Measurements from ENCODE around the gene SMTNL2.

Gene SMTNL2

DNA sequence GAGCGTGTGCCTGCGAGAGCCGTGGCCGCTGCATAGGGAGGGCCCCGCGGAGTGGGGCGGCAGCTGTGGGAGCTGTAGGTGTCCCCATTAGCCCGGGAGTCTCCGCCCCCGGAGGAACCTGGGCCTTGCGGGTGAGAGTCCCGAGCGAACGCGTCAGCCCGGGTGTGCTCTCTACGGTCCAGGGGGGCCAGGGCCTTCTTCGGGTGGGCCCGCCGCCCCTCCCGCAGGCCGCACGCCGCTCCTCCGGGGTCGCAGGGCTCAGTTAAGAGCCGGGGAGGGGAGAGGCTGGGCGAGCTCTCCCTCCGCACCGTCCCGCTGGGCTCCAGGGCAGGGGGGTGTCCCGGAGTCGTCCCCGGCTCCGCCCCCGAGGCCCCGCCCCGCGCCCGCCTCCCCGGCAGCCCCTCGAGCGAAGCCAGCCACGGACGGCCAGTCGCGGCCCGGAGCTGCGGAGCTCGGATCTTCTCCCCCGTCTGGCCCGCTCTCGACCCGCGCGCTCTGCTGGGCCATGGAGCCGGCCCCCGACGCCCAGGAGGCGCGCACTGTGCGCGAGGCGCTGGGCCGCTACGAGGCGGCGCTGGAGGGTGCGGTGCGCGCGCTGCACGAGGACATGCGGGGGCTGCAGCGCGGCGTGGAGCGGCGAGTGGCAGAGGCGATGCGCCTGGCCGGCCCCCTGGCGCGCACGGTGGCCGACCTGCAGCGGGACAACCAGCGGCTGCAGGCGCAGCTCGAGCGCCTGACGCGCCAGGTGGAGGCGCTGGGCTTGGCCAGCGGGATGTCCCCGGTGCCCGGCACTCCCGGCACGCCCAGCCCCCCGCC lies at the start of gene SMTNL2:
Gene SMTNL2, plus strand, starts transcription at position 429 of the 816 bp plus-strand sequence. Its CDS starts 77 bp downstream, at position 506.
- no peak for DNase-seq (ENCODE audit: low read depth, low spot score)
- H3K27ac ChIP-seq = no peak within 1 kb of the TSS

DNA sequence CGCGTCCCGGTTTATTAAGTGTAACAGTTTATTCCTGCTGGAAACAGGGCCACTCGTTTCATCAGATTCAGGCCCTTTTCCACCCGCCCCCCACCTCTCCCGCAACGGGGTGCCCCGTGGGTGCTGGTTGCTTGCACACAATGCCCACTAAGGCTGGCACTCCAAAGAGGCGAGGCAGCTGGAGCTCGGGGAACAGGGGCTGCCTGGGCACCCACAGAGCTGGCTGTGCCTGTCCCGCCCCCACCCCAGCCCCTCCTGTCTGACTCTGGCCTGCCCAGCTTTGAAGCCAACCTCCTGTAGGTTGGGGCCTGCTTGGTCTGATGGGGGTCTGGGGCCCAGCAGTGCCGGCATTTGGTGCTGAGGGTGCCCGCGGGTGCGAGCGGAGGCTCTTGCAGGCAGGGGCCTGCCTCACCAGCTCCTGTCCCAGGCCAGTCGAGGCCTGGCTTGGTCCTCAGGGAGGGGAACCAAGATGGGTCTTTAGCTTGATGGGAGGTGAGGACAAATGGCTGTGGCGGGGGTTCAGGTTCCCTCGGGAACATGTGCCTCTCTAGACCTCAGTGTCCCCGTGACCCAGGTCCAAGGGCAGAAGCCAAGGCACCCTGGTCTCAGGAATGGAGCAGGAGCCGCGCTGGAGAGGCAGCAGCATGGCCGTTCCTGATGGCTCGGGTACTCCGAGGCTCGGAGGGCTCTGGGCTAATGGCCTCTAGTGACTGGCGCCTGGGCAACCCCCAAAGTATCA lies 49.2 kb upstream of the SMTNL2 start:
- H3K27ac ChIP-seq = no peak overlapping the region
- DNase-seq (ENCODE audit: low read depth, low spot score) = no peak

DNA sequence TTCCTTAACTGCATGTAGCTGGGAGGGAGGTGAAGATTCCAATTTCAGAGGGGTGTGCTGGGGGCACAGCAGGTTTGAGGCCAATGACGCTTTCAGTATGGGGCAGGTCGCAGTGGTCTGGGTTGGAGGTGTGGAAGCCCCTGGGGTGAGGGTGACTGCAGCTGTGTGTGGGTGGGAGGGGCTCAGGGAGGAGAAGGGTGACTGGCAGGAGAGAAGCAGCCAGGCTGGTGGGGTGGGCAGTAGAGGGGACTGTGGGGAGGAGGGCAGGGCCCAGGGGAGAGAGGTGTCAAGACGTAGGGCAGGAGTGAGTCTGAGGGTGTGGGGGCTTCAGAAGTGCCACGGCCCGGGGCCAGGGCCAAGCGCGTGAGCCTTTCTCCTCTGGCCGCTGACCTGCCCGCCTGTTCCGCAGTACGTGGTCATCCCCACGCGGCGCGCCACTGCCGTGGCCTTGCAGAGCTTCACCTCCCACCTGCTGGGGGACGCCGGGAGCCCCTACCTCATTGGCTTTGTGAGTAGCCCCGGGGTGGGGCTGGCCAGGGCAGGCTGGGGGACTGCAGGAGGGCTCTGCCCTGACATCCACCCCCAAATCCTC lies 48.6 kb upstream of the SMTNL2 start:
- no peak overlapping the region for H3K27ac ChIP-seq
- no peak for DNase-seq (ENCODE audit: low read depth, low spot score)

DNA sequence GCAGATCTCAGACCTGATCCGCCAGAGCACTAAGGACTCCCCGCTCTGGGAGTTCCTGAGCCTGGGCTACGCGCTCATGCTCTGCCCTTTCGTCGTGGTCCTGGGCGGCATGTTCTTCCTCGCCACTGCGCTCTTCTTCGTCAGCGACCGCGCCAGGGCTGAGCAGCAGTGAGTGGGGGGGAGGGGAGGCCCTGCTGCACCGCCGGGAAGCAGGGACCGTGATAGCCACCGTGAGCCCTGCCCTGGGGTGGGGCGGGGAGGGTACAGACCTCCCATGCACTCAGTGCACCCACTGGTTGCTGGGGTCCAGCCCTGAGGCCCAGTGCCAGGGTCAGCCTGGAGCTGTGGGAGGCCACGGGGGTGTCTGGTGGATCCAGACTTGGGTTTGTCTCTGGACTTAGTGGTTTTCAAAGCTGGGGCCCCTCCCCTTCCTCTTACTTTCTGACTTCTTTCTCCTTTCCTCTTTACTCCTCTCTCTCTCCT lies 48.0 kb upstream of the SMTNL2 start:
- no peak for DNase-seq (ENCODE audit: low read depth, low spot score)
- no peak overlapping the region for H3K27ac ChIP-seq

DNA sequence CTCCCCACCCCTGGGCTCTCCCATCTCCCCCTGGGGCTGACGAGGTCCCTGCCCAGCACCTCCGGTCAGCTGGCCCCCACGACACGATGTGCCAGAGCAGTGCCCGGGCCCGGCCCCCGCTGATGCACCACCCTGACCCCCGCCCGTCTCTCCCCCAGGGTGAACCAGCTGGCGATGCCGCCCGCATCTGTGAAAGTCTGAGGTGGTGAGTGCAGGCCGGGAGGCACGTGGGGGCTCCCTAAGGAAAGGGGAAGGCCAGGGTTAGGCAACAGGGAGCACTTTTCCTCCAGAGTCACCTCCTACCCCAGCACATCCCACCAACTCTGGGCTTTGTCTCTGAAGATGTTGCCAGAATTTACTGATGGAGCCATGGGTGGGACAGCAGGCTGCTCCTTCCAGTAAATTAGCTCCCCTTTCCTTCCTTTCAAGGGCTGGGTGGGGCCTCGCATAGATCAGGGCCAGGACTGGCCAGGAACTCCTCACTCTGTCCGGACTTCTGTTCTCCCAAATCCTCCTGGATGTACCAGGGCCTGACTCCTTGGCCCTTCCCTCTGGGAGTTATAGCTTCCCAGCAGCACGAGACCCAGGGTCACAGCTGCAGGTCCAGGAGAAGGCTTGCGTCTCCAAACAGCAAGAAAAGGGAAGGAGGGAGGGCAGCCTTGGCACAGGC lies 47.5 kb upstream of the SMTNL2 start:
- DNase-seq (ENCODE audit: low read depth, low spot score) = no peak
- H3K27ac ChIP-seq = no peak overlapping the region

DNA sequence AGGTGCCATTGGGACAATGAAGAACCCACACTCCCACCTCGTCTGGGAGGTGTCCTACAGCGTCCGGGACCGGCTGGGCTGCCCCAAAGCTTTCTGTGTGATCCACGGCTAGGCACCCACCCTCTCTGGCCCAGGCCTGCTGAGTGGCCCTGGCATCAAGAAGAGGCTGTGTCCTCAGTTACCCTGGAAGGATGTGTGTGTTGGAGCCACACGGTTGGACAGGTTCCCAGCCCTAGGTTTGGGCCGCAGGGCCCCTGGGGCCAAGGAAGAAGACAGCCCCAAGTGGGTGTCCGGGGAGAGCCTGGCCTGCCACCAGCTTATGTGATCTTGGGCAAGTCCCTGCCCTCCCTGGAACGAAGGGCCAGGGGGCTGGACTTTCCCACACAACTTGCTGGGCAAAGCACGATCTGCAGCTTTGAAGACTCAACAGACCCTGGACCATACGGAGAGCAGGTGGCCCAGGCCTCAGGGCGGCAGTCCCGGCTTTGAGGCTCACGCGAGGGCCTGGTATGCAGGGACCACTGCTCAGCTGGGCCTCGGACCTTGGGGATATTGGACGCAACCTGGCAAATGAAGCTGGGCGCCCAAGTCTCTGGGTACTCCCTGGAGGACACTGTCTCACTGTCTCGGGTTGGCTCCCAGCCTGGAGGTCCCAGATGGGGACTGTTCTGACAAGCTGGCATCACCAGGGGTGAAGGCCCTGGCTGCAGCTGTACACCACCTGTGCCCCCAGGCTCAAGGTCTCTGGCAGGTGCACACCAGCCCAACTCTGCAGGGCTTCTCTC lies 46.7 kb upstream of the SMTNL2 start:
- no peak overlapping the region for H3K27ac ChIP-seq
- DNase-seq (ENCODE audit: low read depth, low spot score) = no peak

DNA sequence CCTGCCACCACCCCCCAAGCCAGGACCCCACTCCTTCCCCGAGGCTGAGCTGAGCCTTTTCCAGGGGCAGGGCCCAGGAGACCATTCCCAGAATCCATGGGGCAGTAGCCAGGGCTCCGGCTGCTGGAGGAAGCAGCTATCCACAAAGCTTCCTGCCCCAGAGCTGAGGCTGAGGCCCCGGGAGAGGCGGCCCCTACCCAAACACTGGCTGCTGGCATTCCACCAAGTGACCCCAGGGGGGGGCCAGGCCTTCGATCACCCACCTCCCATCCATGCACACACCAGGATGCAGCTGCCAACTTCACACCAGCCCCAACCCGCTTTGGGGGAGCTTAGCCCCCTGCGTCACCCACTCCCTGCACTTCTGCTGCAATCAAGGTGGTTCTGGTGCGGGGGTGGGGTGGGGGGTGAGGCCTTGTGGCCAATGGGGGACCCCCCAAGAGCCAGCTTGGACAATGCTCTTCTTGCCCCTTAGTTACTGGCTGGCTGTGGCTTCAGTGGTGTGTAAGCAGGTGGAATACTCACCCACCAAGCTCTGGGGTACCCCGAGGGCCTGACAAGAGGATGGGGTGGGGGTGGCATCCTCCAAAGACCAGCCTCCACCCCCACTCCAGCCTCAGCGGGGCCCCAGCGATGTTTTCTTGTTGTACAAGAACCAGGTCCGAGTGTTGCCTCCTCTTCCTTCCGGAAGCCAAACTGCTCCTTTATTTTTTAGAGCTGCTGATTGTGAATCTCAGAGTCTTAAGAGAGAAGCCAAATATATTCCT lies 45.9 kb upstream of the SMTNL2 start:
- no peak for DNase-seq (ENCODE audit: low read depth, low spot score)
- H3K27ac ChIP-seq = no peak overlapping the region

DNA sequence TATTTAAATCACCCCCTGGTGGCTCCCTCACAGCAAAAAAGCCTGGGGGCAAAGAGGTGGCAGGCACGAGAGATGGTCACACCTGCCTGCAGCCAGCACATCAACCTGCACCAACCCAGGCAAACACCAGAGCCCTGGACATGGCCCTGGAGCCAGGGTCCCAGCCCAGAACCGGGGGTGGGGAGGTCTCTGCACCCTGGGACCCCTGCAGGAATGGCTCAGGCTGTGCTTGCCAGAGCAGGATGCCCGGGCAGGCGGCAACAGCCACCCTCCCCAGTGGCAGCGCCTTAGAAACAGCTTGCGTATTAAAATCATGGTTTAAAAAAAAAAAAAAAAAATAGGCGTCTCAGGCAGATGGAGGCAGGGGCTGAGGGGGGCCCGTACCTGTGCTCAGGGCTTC lies 45.3 kb upstream of the SMTNL2 start:
- no peak for DNase-seq (ENCODE audit: low read depth, low spot score)
- no peak overlapping the region for H3K27ac ChIP-seq

DNA sequence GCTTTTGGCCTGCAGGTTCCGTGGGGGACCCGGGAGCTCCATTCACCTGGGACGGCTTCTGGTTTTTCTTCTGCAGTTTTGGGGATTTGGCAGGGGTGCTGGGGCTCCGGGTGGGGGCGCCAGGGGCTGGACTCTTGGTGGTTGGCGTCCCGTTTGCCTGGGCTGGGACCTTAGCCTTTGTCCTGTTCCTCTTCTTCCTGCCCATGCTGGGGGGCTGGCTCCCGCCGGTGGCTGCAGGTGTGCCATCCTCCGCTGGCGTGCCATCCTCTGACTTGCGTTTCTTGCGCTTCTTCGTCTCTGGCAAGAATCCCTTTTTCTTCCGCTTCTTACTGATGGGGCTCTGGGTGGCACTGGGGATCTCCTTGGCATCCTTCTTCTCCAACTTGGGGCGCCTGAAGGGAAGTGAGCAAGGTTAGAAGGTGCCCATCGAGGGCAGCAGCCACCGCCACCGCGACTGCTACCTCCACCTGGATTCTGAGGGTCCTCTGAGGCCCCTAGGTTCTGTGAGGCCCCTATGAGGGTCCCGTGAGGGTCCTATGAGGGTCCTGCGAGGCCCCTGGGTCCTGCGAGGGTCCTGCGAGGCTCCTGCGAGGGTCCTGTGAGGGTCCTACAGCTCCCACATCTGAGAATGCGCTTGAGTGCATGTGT lies 44.6 kb upstream of the SMTNL2 start:
- H3K27ac ChIP-seq = no peak overlapping the region
- DNase-seq (ENCODE audit: low read depth, low spot score) = no peak

DNA sequence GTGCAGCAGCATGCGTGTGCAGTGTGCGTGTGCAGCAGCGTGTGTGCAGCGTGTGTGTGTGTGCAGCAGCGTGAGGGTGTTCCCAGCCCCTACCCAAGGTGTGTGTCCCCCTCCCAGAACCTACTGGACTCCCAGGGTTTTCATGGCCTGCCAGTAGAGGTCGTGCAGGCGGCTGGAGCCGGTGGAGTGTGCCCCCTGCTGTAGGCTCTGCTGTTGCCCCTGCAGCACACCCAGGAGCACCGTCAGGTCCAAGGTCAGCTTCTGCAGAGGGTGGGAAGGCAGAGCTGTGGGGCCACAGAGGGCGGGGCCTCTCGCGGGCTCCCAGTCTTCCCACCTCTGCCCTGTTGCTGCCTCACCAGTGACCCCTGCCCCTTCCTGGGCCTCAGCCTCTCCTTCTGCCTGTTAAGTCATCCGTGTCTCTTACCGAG lies 44.1 kb upstream of the SMTNL2 start:
- no peak for DNase-seq (ENCODE audit: low read depth, low spot score)
- H3K27ac ChIP-seq = no peak overlapping the region

DNA sequence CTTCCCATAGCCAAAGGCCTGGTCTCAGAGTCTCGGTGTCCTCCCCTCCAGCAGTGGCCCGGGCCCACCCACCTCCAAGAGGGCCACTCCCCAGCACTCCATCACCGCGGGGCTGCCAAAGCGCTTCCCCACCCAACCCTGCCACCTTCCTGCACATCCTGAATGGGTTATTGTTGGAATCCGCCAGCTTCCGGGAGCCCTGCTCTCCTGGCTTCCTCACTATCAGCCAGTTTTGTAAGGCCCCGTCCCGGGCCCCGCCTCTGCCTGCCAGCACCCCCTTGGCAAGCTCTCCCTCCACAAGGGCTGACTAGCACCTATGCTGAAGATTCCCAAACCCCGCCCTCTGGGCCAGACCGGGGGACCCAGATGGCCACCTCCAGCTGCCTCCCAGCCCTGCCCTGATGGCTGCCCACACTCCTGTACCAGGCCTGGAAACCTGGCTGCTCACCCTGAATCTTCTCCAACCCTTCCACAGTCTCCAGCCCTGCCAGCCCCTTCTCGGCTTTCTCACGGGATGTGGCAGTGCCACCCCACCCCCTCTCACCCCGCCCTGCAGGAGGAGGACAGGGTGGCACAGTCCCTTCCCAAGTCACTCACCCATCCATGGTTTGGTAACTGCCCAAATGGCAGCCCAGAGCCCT lies 43.5 kb upstream of the SMTNL2 start:
- H3K27ac ChIP-seq = no peak overlapping the region
- no peak for DNase-seq (ENCODE audit: low read depth, low spot score)

DNA sequence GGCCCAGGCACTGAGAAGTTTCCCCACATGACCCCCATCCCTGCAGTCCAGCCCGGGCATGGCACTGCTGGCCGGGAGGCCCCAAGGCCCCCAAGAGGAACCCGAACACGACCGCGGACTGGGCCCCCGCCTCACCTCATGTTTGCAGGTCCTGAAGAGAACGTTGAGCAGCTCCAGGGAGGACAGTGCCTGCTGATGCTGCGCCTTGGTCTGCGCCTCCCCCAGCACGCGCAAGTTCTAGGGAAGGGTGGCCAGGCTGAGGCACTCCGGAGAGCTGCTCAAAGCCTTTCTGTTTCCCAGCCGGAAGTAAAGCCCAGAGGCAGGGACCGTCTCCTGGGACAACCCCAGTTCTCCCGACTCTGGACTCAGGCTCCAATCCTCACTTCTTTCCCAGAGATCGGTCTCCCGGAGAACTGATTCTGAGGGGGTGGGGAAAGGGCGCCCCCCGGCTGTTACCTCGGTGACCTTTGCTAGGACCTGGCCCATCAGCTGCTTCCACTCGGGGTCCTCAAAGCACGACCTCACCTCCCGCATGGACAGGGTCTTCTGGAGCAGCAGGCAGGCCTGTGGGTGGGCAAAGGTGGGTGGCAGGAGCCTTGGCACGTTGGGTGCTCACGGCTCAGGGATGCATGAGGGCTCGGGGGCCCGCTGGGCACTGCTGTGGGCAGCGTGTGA lies 42.9 kb upstream of the SMTNL2 start:
- H3K27ac ChIP-seq = no peak overlapping the region

DNA sequence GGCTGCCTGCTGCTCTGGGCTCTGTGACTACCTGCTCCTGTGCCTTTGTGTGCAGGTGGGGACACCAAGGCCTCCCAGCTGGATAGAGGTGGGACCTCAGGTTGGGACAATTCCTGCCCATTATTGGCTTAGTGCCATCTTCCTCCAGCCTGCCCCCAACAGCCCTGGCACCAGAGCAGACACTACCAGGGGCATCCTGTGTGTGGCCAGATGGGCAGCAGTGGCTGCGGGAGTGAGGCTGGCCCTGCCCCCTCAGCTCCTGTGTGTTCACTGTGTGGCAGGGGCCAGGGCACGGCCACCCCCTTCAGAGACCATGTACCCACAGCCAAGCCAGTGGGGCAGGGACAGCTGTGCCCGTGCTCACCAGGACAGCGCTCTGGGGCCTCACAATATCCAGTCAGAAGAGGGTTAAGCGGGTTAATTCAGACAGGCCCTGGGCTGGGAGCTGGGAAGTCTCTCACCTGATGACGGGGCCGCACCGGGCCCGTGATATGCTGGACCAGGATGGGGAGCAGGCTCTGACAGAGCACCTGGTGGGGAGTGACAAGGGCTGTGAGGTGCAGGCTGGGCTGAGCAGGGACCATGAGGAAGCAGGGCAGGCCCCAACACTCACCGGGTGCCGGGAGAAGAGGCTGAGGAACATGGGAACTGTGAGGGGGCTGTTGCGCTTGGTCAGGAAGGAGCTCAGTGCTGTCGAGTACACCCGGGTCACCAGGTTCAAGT lies 42.2 kb upstream of the SMTNL2 start:
- no peak overlapping the region for H3K27ac ChIP-seq
- no peak for DNase-seq (ENCODE audit: low read depth, low spot score)

More for the DNA sequence above, 42.9 kb upstream of the SMTNL2 start:
- no peak for DNase-seq (ENCODE audit: low read depth, low spot score)

DNA sequence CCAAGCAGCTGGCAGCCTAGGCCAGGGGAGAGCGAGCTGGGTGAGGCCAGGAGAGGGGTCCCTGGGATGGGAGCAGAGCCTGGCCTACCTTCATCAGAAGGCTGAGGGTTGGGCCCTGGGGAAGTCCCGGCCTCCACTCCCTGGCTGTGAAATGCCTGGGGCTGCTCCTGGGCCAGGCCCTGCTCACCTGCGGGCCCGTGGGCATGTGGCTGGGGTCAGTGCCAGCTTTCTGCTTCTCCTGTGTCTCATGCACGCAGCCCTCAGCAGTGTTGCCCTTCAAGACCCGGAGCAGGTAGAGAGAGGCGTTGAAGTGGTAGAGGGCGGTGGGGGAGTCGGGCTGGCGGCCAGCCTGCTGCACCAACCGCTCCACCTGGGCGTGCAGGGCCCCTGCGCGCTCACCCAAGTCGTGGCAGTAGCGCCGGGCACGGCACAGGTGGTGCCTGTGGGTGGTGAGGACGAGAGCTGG lies 41.6 kb upstream of the SMTNL2 start:
- no peak for DNase-seq (ENCODE audit: low read depth, low spot score)
- no peak overlapping the region for H3K27ac ChIP-seq

DNA sequence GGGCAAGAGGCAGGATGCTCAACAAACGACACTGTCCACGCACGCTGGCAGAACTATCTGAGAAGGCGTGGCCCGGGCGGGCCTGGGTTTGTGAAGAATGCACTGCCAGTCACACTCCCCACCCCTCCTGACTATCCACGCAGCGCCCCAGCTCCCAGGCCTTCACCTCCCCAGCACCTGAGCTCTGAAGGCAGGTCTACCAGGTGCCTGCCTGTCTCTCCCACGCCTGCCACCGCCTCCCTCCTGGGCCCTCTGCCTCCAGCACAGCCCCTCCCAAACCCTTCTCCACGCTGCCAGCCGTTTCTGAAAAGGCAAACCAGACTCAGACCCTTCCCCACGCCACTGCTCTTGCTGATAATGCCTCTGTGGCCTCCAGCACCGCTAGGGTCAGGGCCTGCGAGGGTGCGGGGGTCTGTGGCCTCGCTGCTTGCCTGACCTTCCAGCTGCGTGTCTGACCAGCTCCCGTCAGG lies 40.7 kb upstream of the SMTNL2 start:
- no peak overlapping the region for H3K27ac ChIP-seq

DNA sequence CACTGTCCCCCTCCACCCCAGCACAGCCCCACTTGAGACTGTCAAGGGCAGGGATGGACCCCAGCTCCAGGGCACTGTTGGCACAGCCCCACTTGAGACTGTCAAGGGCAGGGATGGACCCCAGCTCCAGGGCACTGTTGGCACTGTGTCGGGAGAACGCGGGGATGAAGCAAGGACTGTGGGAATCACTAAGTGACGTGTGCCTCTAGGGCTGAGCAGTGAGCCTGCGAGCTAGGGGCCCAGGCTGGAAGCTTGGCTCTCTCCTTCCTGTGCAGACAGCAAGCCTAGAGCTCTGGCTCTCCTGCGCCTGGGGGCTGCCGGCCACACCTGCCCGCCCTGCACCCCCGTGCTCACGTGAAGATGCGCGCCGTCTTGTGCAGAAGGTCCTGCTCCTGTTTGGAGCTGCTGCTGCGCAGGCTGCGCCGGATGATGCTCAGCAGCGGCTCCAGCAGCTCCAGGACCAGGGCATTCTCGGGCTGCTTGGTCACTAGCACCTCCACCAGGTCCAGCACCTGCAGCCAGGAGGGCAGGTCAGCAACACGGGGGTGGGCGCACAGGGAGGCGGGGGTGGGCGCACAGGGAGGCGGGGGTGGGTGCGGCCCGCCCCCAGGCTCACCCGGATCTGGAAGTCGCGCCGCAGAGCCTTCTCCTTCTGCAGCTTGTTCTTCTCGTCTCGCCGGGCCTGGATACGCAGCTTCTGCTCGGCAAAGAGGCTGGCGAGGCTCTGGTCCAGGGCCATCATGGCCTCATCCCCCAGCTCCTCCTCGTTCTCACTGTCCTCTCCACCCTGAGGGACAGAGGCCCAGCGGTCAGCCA lies 40.0 kb upstream of the SMTNL2 start:
- no peak for DNase-seq (ENCODE audit: low read depth, low spot score)
- H3K27ac ChIP-seq = no peak overlapping the region

More for the DNA sequence above, 40.7 kb upstream of the SMTNL2 start:
- DNase-seq (ENCODE audit: low read depth, low spot score) = no peak
